Measurements from ENCODE around the gene USP24. TPM values are rescaled to one million over a fixed set of nuclear protein-coding genes. Genes with fewer than 3 reads are reported as not detected.

Gene USP24
- polyA plus RNA-seq, 2 donors, result 7.4 to 7.6 TPM

Other genes with a start within 250 kb of the USP24 start
- 1 to 10 TPM in 1 of 2 donors, under 1 TPM in 1; 0.84 to 1.2 TPM for gene TMEM61, start 234.7 kb downstream of the USP24 start, polyA plus RNA-seq
- gene BSND, start 216.4 kb downstream of the USP24 start, polyA plus RNA-seq, result not detected
- gene PCSK9, start 175.8 kb downstream of the USP24 start, polyA plus RNA-seq, result 1 to 10 TPM; 5.1 to 5.3 TPM

Data from esophagus (tissue), 2 donors.